H1 (cell line): Measurements from ENCODE around the gene CCK. TPM values are rescaled to one million over a fixed set of nuclear protein-coding genes. Genes with fewer than 3 reads are reported as not detected.

ENCODE experiments used
- CTCF ChIA-PET: fragments of 300-600 bp; sonication (Branson Sonifier 250); formaldehyde crosslinking; loops from one replicate; lab custom pipeline; 2021; ENCODE audit not compliant: partially characterized antibody; lab: Charles Lee
- POLR2A ChIA-PET: fragments of 300-600 bp; sonication (Branson Sonifier 250); formaldehyde crosslinking; loops from one replicate; lab custom pipeline; 2021; ENCODE audit warnings: inconsistent platforms; ENCODE audit not compliant: partially characterized antibody; lab: Charles Lee
- DNase-seq, 2 experiments: peaks; one replicate each; pipeline versions ENCODE4 v3.0.0 to v3.0.0-alpha.2; 2010 to 2022; ENCODE audit warnings: low spot score in 2 of 2, low read depth in 1 of 2, mixed read lengths in 1 of 2
- FAIRE-seq: peaks from 2 replicates; lab custom pipeline; 2011; peaks lifted over from hg19 to GRCh38; lab: Jason Lieb, UNC
- H2AFZ ChIP-seq: 2 replicates; pipeline ENCODE4 v1.8.1; 2012; ENCODE audit warnings: low read length, inconsistent platforms
- H2AK5ac ChIP-seq: 2 replicates; pipeline ENCODE4 v1.6.1; 2013; ENCODE audit warnings: low read depth, low read length
- H2BK120ac ChIP-seq: replicated peaks from 2 replicates; pipeline ENCODE3; 2013; ENCODE audit warnings: low read depth, low read length, inconsistent platforms
- H2BK12ac ChIP-seq: 2 replicates; pipeline ENCODE4 v1.6.1; 2013; ENCODE audit warnings: low read depth, low read length
- H2BK15ac ChIP-seq: 2 replicates; pipeline ENCODE4 v1.6.1; 2013; ENCODE audit warnings: low read length
- H2BK20ac ChIP-seq: 2 replicates; pipeline ENCODE4 v1.6.1; 2013; ENCODE audit warnings: low read length
- H2BK5ac ChIP-seq: 2 replicates; pipeline ENCODE4 v1.6.1; 2013; ENCODE audit warnings: low read depth, low read length
- H3K14ac ChIP-seq: 2 replicates; pipeline ENCODE4 v1.6.1; 2013; ENCODE audit warnings: inconsistent platforms; ENCODE audit not compliant: insufficient read length
- H3K18ac ChIP-seq: 2 replicates; pipeline ENCODE4 v1.6.1; 2013; ENCODE audit warnings: low read length; ENCODE audit errors: extremely low read depth
- H3K23ac ChIP-seq: 2 replicates; pipeline ENCODE4 v1.6.1; 2013; ENCODE audit warnings: inconsistent platforms; ENCODE audit not compliant: insufficient read length
- H3K23me2 ChIP-seq: 2 replicates; pipeline ENCODE4 v1.6.1; 2013; ENCODE audit warnings: low read depth, low read length
- H3K27ac ChIP-seq: 2 replicates; pipeline ENCODE4 v1.6.1; 2011; ENCODE audit warnings: low read depth, low read length, inconsistent platforms
- H3K27me3 ChIP-seq, 4 experiments: replicated peaks in 1 of 4; 1 replicate in 1 of 4; 2 replicates in 3 of 4; pipeline versions ENCODE4 v1.6.1 to v1.8.1; 2011 to 2013; ENCODE audit warnings: low read length in 3 of 4, mild to moderate bottlenecking in 3 of 4, inconsistent platforms in 2 of 4, mixed read lengths in 2 of 4, moderate library complexity in 1 of 4; ENCODE audit not compliant: control insufficient read depth in 3 of 4, insufficient read depth in 3 of 4; ENCODE audit errors: extremely low read depth in 1 of 4
- H3K36me3 ChIP-seq, 4 experiments: 2 replicates each; pipeline versions ENCODE4 v1.6.1 to v1.8.1; 2011 to 2013; ENCODE audit warnings: mild to moderate bottlenecking in 4 of 4, low read length in 3 of 4, moderate library complexity in 2 of 4, control low read depth in 1 of 4, inconsistent platforms in 1 of 4; ENCODE audit not compliant: insufficient read depth in 4 of 4, control insufficient read depth in 2 of 4
- H3K4ac ChIP-seq: replicated peaks from 2 replicates; pipeline ENCODE3; 2013; ENCODE audit warnings: low read length, low read depth, mixed read lengths, inconsistent platforms; ENCODE audit not compliant: insufficient read length
- H3K4me1 ChIP-seq, 4 experiments: replicated peaks in 1 of 4; 1 replicate in 1 of 4; 2 replicates in 3 of 4; pipeline versions ENCODE4 v1.6.1 to v1.8.1; 2011 to 2013; ENCODE audit warnings: low read length in 3 of 4, inconsistent platforms in 2 of 4, mixed read lengths in 1 of 4; ENCODE audit not compliant: insufficient read depth in 4 of 4, control insufficient read depth in 3 of 4
- H3K4me2 ChIP-seq, 2 experiments: 2 replicates each; pipeline versions ENCODE4 v1.6.1 to v1.8.1; 2011 to 2013; ENCODE audit warnings: low read depth in 2 of 2, low read length in 2 of 2, control low read depth in 1 of 2, inconsistent platforms in 1 of 2, mild to moderate bottlenecking in 1 of 2; ENCODE audit not compliant: insufficient read depth in 1 of 2
- H3K4me3 ChIP-seq, 4 experiments: fragments of 200-600, 300-600 bp in 1 of 4; sonication (generic), shearing (Covaris generic), sonication (Bioruptor Twin) in 1 of 4; 2 replicates each; pipeline versions ENCODE4 v1.5.1 to v1.8.1; 2011 to 2016; ENCODE audit warnings: low read length in 4 of 4, low read depth in 3 of 4, control low read depth in 2 of 4, inconsistent platforms in 2 of 4, mild to moderate bottlenecking in 2 of 4, mixed read lengths in 1 of 4, moderate library complexity in 1 of 4; ENCODE audit not compliant: insufficient read depth in 2 of 4; ENCODE audit errors: extremely low read depth in 1 of 4
- H3K56ac ChIP-seq: replicated peaks from 2 replicates; pipeline ENCODE3; 2013; ENCODE audit warnings: low read depth, mild to moderate bottlenecking, mixed read lengths, low read length, inconsistent platforms; ENCODE audit not compliant: insufficient read length
- H3K79me1 ChIP-seq: 2 replicates; pipeline ENCODE4 v1.6.1; 2013; ENCODE audit warnings: low read depth, low read length, control low read depth
- H3K79me2 ChIP-seq, 2 experiments: 2 replicates each; pipeline versions ENCODE4 v1.6.1 to v1.8.1; 2012 to 2013; ENCODE audit warnings: low read length in 2 of 2, mild to moderate bottlenecking in 2 of 2, inconsistent platforms in 1 of 2; ENCODE audit not compliant: insufficient read depth in 2 of 2, control insufficient read depth in 1 of 2
- H3K9ac ChIP-seq, 4 experiments: replicated peaks in 1 of 4; 1 replicate in 1 of 4; 2 replicates in 3 of 4; pipeline versions ENCODE4 v1.6.1 to v1.8.1; 2011 to 2013; ENCODE audit warnings: low read depth in 3 of 4, low read length in 3 of 4, control low read depth in 2 of 4, mild to moderate bottlenecking in 2 of 4, moderate library complexity in 2 of 4, inconsistent platforms in 1 of 4; ENCODE audit errors: extremely low read depth in 1 of 4
- H3K9me3 ChIP-seq, 2 experiments: 2 replicates each; pipeline versions ENCODE4 v1.6.1 to v1.8.1; 2012 to 2013; ENCODE audit warnings: mild to moderate bottlenecking in 2 of 2, moderate library complexity in 2 of 2, control low read depth in 1 of 2, inconsistent platforms in 1 of 2, low read depth in 1 of 2, low read length in 1 of 2, mixed read lengths in 1 of 2; ENCODE audit not compliant: insufficient read depth in 2 of 2
- H4K20me1 ChIP-seq, 2 experiments: replicated peaks in 1 of 2; 2 replicates each; pipeline versions ENCODE3 to v1.8.1; 2011 to 2013; ENCODE audit warnings: inconsistent platforms in 2 of 2, low read length in 2 of 2, mild to moderate bottlenecking in 1 of 2; ENCODE audit not compliant: insufficient read depth in 2 of 2, control insufficient read depth in 1 of 2
- H4K5ac ChIP-seq: 2 replicates; pipeline ENCODE4 v1.6.1; 2013; ENCODE audit warnings: low read length, low read depth, mixed read lengths, inconsistent platforms; ENCODE audit not compliant: insufficient read length
- H4K8ac ChIP-seq: 2 replicates; pipeline ENCODE4 v1.8.0; 2013; ENCODE audit warnings: mild to moderate bottlenecking, moderate library complexity, low read length, inconsistent platforms; ENCODE audit not compliant: insufficient read depth; ENCODE audit errors: extremely low read depth
- H4K91ac ChIP-seq: replicated peaks from 2 replicates; pipeline ENCODE3; 2013; ENCODE audit warnings: low read length, mixed read lengths, inconsistent platforms; ENCODE audit not compliant: insufficient read length
- FOSL1 ChIP-seq: IDR thresholded peaks from 2 replicates; pipeline ENCODE4 v1.6.1; 2011; ENCODE audit warnings: mild to moderate bottlenecking, low read depth, low read length, moderate library complexity; ENCODE audit not compliant: insufficient read depth
- PHF8 ChIP-seq: fragments of 200-600 bp; sonication (generic); conservative IDR thresholded peaks from 2 replicates; pipeline ENCODE4 v1.7.1; 2012; ENCODE audit warnings: low read depth, mild to moderate bottlenecking, inconsistent platforms, low read length, moderate library complexity
- RNF2 ChIP-seq: fragments of 200-900, 300-1000 bp; sonication (generic); IDR thresholded peaks from 2 replicates; pipeline ENCODE4 v1.7.1; 2016; ENCODE audit warnings: borderline replicate concordance, low read depth, mild to moderate bottlenecking, antibody characterized with exemption, low read length; ENCODE audit not compliant: poor library complexity, severe bottlenecking; ENCODE audit errors: missing control alignments
- SIN3A ChIP-seq, 2 experiments: IDR thresholded peaks in 1 of 2; conservative IDR thresholded peaks in 1 of 2; 2 replicates each; pipeline ENCODE4 v1.6.1; 2011 to 2012; ENCODE audit warnings: low read length in 2 of 2, improper control_type of control experiment in 1 of 2, low read depth in 1 of 2, mild to moderate bottlenecking in 1 of 2
- TEAD4 ChIP-seq: IDR thresholded peaks from 2 replicates; pipeline ENCODE4 v1.6.1; 2012; ENCODE audit warnings: low read depth, low read length, inconsistent platforms, mixed read lengths
- WGBS, 2 experiments: shearing (Covaris generic) in 1 of 2; methylation state at CpG; one replicate each; pipeline versions ENCODE4 v1.1.6 to v1.1.7; 2013 to 2015; ENCODE audit warnings: low lambda C conversion rate in 2 of 2, mixed read lengths in 2 of 2, inconsistent platforms in 1 of 2, low coverage in 1 of 2, missing lambda C conversion rate in 1 of 2; ENCODE audit not compliant: insufficient replicate concordance in 2 of 2, insufficient coverage in 1 of 2, insufficient read length in 1 of 2; ENCODE audit errors: extremely low coverage in 1 of 2, missing lambda C conversion rate in 1 of 2; 5-methylcytosine and 5-hydroxymethylcytosine counted together
- polyA plus RNA-seq, 7 experiments: library from polyadenylated mRNA; depleted of rRNA in 3 of 7; stranded (reverse) in 5 of 7; unstranded in 2 of 7; fragments of >200 nt in 5 of 7; fragments of 200-250 nt in 2 of 7; gene quantifications; 1 replicate in 5 of 7; 2 replicates in 1 of 7; 4 replicates in 1 of 7; pipeline versions ENCODE4 v1.2.1 to v1.2.3, GENCODE V29; 2011 to 2013; ENCODE audit warnings: missing spikeins in 2 of 7, mixed read lengths in 2 of 7
- total RNA-seq: library from RNA; stranded (reverse); fragmentation: NEBNext Ultra II Directional; extraction: Animal tissue kit (Norgen Biotek cat#: 25700); gene quantifications from 2 replicates; pipeline ENCODE4 v1.2.1, GENCODE V29; 2021

Gene CCK
- total and polyA plus RNA-seq, 2 of the 8 experiments (the other 6 are each of a cell fraction or from before 2014, with no cell fraction given), result 0.99 to 2.8 TPM

- FAIRE-seq, result no peak
- no peak for DNase-seq
- no peaks in the 10 kb centered on the region for H4K20me1 ChIP-seq
Observed at GRCh38 chr3:42256135-42256819, 9.7 kb downstream of the CCK start.

More at GRCh38 chr3:42256135-42256819, 9.7 kb downstream of the CCK start:
- H3K27ac ChIP-seq, result no peak overlapping the region
- no peak overlapping the region for H2BK5ac ChIP-seq
- H3K36me3 ChIP-seq, result no peaks in the 10 kb centered on the region
- H3K23me2 ChIP-seq, result no peaks in the 10 kb centered on the region; the same call in 1 of the 2 replicates
- no peak overlapping the region for H2BK15ac ChIP-seq
- no peaks in the 10 kb centered on the region for H3K4me1 ChIP-seq
- H2BK20ac ChIP-seq, result no peak overlapping the region
- no peak overlapping the region for H3K9ac ChIP-seq
- no peaks in the 10 kb centered on the region for H3K79me2 ChIP-seq
- no peak overlapping the region for H3K56ac ChIP-seq
- H2BK120ac ChIP-seq, result no peak overlapping the region
- no peak overlapping the region for H3K4me2 ChIP-seq
- H4K5ac ChIP-seq, result no peak overlapping the region
- no peaks in the 10 kb centered on the region for H3K9me3 ChIP-seq
- H2AFZ ChIP-seq, result no peak overlapping the region
- H3K4ac ChIP-seq, result no peak overlapping the region
- no peak overlapping the region for H3K4me3 ChIP-seq
- no peak overlapping the region for H2AK5ac ChIP-seq
- no peak overlapping the region for H3K14ac ChIP-seq
- no peak overlapping the region for H2BK12ac ChIP-seq
- H3K79me1 ChIP-seq, result no peaks in the 10 kb centered on the region
- no peak overlapping the region for H3K23ac ChIP-seq
- CTCF ChIA-PET, result interaction anchor here (1.0 to 8.2 kb wide), 4 partner anchors 8 to 280 kb away, joined by 3 to 68 read pairs (median 13); no protein-coding TSS in a partner anchor
- H4K8ac ChIP-seq, result no peak overlapping the region
- no peaks in the 10 kb centered on the region for H3K27me3 ChIP-seq
- POLR2A ChIA-PET, result no interaction called here
- TF ChIP-seq PHF8, result no peak
- no peak for TF ChIP-seq SIN3A (conservative IDR thresholded peaks at IDR 0.05 in 1 of 2, IDR thresholded peaks at IDR 0.05 in 1 of 2; ENCODE audit: low read depth in 1 of 2, low read length in 2 of 2)
- no peak for TF ChIP-seq RNF2
- no peak for TF ChIP-seq TEAD4
- no peak for TF ChIP-seq FOSL1
- TF ChIP-seq, all 59 proteins: peak for 0
- Histone ChIP-seq H3K18ac (no peak overlapping the region), H4K91ac (no peak overlapping the region)
- WGBS, 2 experiments, result 90% methylated on average over 1 of the region's 1 CpG; no CpG with 5 or more reads in 1 of the 2 experiments
